Fibroblast of the conjunctiva (primary cell): Measurements from ENCODE around the gene LRRC66.

Experiments
- DNase-seq: peaks from one replicate; pipeline ENCODE4 v3.0.0-alpha.2; 2010; ENCODE audit warnings: low read depth

Gene LRRC66, protein sequence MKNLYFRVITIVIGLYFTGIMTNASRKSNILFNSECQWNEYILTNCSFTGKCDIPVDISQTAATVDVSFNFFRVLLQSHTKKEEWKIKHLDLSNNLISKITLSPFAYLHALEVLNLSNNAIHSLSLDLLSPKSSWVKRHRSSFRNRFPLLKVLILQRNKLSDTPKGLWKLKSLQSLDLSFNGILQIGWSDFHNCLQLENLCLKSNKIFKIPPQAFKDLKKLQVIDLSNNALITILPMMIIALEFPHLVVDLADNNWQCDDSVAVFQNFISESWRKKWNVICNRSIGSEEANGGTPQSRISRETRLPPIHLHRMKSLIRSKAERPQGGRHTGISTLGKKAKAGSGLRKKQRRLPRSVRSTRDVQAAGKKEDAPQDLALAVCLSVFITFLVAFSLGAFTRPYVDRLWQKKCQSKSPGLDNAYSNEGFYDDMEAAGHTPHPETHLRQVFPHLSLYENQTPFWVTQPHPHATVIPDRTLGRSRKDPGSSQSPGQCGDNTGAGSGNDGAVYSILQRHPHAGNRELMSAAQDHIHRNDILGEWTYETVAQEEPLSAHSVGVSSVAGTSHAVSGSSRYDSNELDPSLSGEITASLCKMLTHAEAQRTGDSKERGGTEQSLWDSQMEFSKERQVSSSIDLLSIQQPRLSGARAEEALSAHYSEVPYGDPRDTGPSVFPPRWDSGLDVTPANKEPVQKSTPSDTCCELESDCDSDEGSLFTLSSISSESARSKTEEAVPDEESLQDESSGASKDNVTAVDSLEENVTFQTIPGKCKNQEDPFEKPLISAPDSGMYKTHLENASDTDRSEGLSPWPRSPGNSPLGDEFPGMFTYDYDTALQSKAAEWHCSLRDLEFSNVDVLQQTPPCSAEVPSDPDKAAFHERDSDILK

GRCh38 chr4:52019936-52020657, at the start of gene LRRC66:
Gene LRRC66 (minus strand): TSS chr4:52020363. CDS start chr4:52017613, 2,750 bp downstream.
- DNase-seq: no peak

DNA sequence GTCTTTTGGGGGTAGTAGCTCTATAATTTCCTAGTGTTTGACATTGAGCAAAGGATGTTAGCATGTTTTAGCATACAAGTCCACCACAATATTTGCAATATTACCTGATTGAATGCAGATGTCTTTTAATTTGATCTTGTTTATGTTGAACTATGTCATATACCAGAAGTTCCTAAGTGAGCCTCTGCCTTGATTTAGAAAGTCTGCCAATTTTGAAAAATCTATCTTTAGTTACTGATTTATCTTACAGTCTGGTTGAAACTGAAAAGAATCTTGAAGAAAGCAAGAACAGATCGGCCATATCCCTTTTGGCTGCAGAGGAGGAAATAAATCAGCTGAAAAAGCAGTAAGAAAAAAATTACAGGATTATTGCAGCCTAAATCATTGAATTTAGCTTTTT, 49.4 kb upstream of the LRRC66 start:
- no peak for DNase-seq

DNA sequence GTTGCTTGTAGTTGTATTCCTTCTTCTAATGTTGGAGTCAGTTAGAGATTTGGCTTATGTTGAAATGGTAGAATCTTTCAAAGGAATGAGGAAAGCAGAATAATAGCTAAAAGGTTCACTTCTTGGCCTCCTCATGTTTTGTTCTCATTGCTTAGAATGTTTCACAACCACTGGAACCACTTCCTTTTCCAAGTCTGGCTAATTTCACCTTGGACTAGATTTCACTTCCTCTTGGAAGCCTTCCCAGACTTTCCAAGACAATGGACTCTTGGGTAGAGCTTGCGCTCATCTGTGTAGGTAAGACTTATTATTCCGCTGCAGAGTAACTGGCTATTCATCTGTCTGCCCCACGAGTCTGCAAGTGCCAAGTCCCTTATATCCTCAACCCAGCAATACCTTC, 39.2 kb upstream of the LRRC66 start:
- peak; percentile 24 for DNase-seq

- DNase-seq: no peak
Measured at GRCh38 chr4:52058275-52058674, 38.1 kb upstream of the LRRC66 start.

DNA sequence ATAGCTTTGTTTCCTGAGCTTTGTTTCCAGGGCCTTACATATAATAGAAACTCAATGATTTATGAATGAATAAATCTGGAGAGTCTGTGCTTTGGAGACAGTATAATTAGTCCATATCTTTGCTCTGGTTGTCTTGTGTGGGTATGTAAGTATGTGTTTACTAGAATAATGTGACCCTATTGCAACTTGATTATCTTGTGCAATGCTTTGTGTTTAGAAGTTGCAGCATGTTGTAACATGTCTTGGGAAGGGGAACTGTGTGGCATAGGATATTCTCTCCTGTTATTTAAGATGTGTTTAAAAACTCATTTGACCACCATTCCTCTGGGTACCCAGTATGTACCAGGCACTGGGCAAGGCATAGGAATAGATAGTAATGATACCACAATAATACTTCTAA, 37.0 kb upstream of the LRRC66 start:
- DNase-seq: no peak

DNA sequence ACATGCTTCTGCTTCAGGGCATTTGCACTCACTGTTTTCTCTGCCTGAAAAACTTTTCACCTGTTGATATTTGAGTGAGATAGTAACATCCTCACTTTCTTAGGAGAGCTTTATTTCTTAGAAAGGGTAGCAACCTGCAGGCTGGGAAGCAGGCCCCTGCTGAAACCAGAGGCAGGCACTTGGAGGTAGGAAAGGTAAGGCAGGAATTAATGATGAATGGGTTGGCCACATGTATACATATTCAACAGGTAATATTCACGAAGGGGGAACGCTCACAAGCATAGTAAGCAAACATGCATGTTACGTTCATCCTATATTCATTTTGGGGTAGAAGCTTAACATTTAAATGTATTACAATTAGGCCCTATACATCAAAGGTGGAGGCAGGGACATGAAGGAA, 34.1 kb upstream of the LRRC66 start:
- no peak for DNase-seq

DNA sequence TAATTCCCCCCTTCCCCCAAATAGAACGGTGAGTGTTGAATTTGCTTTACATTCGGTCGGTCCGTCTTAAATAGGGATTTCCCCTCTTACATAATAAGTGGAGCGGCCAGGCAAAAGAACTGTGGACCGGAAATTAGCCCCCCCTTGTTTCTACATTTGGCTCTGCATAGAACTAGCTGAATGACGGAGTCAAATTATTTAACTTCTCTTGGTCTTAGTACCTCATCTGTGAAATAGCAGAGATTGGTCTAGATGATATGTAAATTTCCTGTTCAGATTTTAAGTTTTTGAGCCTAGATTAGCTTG, 32.3 kb upstream of the LRRC66 start:
- no peak for DNase-seq

DNA sequence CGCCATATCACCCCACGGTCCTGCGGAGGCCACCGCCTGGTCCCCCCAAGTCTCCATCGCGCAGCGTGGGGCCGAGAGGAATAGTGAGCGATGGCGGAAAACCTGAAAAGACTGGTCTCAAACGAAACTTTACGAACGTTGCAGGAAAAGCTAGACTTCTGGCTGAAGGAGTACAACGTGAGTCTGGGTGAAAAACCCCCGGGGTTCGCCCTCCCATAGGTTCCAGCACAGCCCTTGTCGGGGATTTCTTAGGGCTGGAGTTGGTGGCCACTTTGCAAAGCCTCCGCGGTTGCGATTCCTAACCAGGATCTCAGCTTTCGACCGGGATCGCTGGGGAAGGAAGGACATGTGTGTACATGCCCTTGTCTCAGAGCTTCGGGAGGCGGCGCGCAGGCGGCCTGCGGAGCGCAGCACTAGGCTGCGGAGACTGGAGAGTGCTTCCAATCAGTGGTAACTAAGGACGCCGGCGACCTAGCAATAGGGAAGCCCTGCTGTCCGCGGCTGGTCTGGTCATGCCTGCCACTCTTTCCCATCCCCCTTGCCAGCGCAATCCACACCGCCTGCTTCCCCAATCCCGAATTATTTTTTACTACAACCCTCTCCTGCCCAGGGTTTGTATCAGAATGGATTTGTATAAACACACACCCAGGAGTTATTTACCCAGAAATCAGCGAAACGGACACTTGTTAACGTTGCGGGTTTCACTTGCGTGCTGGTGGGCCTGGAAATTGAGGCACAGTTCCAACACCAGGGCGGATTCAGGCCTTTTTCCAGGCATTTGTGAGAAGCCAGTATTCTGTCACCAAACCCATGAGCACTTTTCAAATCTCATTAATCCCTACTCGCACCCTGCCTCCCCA, 31.7 kb upstream of the LRRC66 start:
- peak; percentile 74 for DNase-seq

- no peak for DNase-seq
Measured at GRCh38 chr4:52051213-52051614, 31.1 kb upstream of the LRRC66 start, which contains the start of gene SPATA18. Gene SPATA18 (plus strand): TSS chr4:52051304. CDS start chr4:52051705, 401 bp downstream.

DNA sequence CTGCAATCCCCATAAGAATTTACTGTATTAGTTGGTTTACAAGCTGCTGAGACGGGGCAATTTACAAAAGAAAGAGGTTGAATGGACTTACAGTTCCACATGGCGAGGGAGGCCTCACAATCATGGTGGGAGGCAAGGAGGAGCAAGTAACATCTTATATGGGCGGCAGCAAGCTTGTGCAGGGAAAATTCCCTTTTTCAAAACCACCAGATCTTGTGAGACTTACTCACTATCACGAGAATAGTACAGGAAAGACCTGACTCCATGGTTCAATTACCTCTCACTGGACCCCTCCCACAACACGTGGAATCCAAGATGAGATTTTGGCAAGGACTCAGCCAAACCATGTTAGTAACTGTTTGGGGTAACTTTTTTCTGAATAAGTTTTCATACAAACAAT, 29.1 kb upstream of the LRRC66 start:
- DNase-seq: no peak

DNA sequence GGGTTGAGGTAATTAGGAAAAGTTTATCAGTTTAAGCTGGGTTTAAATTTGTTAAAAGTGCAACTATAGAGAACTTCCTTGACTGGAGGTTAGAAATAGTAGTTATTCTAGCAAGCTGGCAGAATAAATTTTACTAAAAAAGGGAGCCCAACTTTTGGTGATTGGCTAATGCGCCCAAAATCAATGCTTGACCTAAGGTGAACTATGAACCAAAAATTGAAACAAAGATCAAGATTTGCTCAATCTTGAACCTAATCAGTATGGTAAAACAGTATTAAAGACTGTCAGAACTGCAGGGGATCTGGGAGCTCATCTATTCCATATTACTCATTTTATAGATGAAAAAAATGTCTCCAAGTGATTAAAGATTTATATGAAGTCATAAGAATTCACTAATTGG, 24.9 kb upstream of the LRRC66 start:
- no peak for DNase-seq

DNA sequence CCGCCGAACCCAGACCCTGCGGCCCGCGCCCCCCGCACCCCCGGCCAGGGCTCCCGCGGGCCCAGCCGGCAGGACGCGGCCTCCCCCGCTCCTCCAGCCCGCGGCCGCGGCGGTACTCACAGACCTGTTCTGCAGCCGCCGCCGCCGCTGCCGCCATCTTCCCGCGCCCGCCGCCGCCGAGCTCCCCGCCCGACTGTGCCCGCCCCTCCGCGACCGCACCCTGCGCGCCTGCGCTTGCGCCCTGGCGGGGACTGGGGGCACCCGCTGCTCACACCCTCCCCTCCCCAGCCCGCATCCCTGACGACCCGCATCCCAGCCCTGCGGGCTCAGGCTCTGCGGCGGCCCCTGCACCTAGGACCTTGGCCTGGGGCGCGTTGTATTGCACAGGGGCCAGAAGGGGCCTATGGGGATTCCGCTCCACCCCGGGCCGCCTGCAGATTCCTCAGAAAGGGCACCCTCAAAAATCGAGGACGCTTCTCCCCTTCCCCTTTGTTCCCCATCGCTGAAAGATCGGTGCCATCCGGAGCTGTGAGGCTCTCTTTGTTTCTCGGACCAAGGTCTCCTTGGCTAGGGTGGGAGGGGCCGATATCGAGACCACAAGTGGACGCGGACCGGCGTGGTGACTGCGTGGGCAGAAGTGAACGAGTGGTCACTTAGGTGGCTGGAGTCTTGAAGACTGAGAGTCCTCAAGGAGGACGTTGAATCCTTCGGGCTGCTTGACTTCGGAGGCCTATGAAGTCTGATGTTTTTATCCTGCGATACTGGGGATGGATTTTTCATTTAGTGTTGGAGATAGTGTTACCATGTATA, 18.1 kb upstream of the LRRC66 start, which contains the start of gene SGCB:
TSS of gene SGCB (minus strand) at position 197 of the 810 bp plus-strand sequence. CDS start at position 157, 40 bp downstream.
- no peak for DNase-seq

GRCh38 chr4:52037689-52038102, 17.5 kb upstream of the LRRC66 start:
- no peak for DNase-seq

DNA sequence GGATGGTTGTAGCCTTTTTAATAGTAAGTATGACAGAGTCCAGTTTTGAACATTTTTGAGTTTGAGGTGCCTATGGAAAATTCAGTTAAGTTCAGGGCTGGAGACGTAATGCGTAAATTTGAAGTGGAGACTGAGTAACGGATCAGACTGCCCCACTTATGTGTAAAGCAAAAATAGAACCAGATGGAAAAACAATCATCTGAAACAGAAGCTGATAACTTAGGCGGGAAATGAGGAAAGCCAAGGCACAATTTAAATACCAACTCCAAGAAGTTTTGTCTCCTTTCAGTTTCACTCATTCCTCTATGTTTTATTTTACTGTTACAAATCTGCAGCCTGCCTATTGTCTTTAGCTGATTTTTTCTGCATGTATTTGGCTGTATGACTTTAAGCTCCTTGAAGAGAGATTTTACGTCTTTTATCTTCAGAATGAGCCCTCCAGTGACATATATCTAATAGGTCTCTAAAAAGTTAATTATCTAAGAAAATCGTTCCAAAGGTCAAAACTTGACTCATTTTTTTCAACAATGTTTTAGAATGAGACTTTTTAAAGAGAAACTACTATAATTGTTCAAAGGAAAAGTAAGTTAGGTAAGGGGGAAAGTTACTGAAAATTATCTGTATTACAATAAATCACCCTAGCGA, 16.8 kb upstream of the LRRC66 start:
- DNase-seq: no peak

DNA sequence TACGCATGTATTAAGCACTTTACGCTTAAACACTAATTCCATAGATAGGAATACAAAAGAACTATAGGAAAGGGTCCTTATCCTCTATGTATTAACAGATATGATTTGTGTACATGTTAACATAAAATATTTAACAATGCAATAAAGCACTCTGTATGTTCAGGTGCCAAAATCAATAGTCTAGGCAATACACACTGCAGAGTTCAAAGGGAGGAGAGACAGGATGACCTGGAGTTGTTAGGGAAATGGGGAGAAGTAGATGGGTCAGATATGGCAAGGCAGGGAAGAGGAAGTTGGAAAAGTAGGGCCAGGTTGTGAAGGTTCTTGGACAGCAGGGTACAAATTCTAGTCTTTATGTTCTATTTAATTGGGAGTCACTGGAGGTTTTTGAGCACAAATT, 15.0 kb upstream of the LRRC66 start:
- DNase-seq: no peak

DNA sequence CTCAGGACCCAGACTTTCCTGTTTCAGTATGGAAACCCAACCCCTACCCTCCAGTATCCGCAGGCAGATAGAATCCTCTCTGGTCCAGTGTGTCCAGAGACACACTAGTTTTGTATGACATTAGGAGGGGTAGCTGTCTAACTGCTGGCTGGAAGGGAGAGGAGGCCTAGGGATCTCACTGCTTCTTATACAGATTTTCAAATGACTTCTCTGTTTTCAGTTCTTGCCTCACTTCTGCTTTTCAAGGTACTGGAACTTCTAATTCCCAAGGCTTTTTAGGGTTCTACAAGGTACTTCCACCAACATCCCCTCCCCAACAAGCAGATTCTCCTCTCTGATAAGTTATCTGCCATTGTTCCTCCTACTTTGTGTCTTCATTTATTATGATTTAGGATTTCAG, 11.8 kb upstream of the LRRC66 start:
- DNase-seq: no peak

GRCh38 chr4:52028970-52029369, 8.8 kb upstream of the LRRC66 start:
- peak; percentile 28 for DNase-seq

GRCh38 chr4:52017814-52018213, 2.3 kb downstream of the LRRC66 start:
- no peak for DNase-seq

DNA sequence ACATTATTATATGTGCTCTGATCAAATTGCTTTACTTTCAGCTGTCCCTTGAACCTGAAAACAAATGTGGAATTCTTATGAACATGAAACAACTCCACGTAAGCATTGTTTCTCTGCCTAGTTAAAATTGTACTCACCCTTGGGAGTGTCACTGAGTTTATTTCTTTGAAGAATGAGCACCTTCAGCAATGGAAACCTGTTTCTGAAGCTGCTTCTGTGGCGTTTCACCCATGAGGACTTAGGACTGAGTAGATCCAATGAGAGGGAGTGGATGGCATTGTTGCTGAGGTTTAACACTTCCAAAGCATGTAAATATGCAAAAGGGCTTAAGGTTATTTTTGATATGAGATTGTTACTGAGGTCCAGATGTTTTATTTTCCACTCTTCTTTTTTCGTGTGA, 3.2 kb downstream of the LRRC66 start:
- DNase-seq: no peak

GRCh38 chr4:52015366-52015765, 4.8 kb downstream of the LRRC66 start:
- DNase-seq: no peak
